ENCODE results near the gene RDH11.

Gene RDH11

GRCh38 chr14:67630186-67630585 is 65.4 kb downstream of the RDH11 start:
- H3K9me3 ChIP-seq (ENCODE audit: insufficient read depth, low read length, severe bottlenecking) = no peaks in the 10 kb centered on the region
- no peaks in the 10 kb centered on the region for H3K79me2 ChIP-seq (ENCODE audit: insufficient read depth, low read length)
- H3K27me3 ChIP-seq (ENCODE audit: insufficient read depth, low read length, poor library complexity) = no peaks in the 10 kb centered on the region
- H3K36me3 ChIP-seq (ENCODE audit: insufficient read depth, low read length) = no peaks in the 10 kb centered on the region
- H3K27ac ChIP-seq (ENCODE audit: low read length) = no peak overlapping the region
- no peak overlapping the region for H2AFZ ChIP-seq (ENCODE audit: low read depth, low read length)
- H3K9ac ChIP-seq (ENCODE audit: low read depth, low read length) = no peak overlapping the region
- no peak overlapping the region for H3K4me3 ChIP-seq (ENCODE audit: low read depth in 1 of 2, low read length in 2 of 2)
- ATAC-seq (ENCODE audit: insufficient read depth, low read depth) (no peak), DNase-seq (no peak)
- H4K20me1 ChIP-seq (ENCODE audit: insufficient read depth, low read length) = no peaks in the 10 kb centered on the region
- no peak overlapping the region for H3K4me2 ChIP-seq (ENCODE audit: insufficient read depth, low read length)
- TF ChIP-seq EZH2 (IDR thresholded peaks at IDR 0.05; ENCODE audit: borderline replicate concordance, low read depth, low read length, severe bottlenecking) (no peak), CTCF (IDR thresholded peaks at IDR 0.05; ENCODE audit: borderline replicate concordance, extremely low read depth, low read length, poor library complexity, severe bottlenecking) (no peak)
- H3K4me1 ChIP-seq (ENCODE audit: insufficient read depth, low read length) = no peaks in the 10 kb centered on the region

DNA sequence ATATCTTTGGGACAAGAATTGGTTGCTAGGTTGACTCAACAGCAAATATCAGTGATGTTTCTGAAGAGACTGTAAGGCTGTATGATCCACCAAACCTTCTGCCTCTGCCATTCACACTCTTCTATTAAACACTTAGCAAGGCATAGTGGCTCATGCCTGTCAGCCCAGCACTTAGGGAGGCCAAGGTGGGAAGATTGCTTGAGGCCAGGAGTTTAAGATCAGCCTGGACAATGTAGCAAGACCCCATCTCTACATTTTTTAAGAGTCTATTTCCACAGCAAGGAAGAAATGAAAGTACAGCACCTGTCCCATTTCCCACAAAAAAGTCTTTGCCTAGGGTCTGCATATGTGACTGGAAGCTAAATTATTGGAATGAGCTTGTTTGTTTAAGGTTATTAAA is 68.0 kb downstream of the RDH11 start:
- Histone ChIP-seq H3K79me2 (ENCODE audit: insufficient read depth, low read length) (no peaks in the 10 kb centered on the region), H2AFZ (ENCODE audit: low read depth, low read length) (no peak overlapping the region), H3K9ac (ENCODE audit: low read depth, low read length) (no peak overlapping the region), H3K4me1 (ENCODE audit: insufficient read depth, low read length) (peaks cover 15% of the 10 kb centered on the region), H3K27ac (ENCODE audit: low read length) (no peak overlapping the region), H3K27me3 (ENCODE audit: insufficient read depth, low read length, poor library complexity) (no peaks in the 10 kb centered on the region), H4K20me1 (ENCODE audit: insufficient read depth, low read length) (no peaks in the 10 kb centered on the region), H3K36me3 (ENCODE audit: insufficient read depth, low read length) (no peaks in the 10 kb centered on the region), H3K9me3 (ENCODE audit: insufficient read depth, low read length, severe bottlenecking) (no peaks in the 10 kb centered on the region), H3K4me2 (ENCODE audit: insufficient read depth, low read length) (no peak overlapping the region), H3K4me3 (ENCODE audit: low read depth in 1 of 2, low read length in 2 of 2) (no peak overlapping the region)
- TF ChIP-seq EZH2 (IDR thresholded peaks at IDR 0.05; ENCODE audit: borderline replicate concordance, low read depth, low read length, severe bottlenecking) (no peak), CTCF (IDR thresholded peaks at IDR 0.05; ENCODE audit: borderline replicate concordance, extremely low read depth, low read length, poor library complexity, severe bottlenecking) (no peak)
- ATAC-seq (ENCODE audit: insufficient read depth, low read depth) (no peak), DNase-seq (no peak)
